ENCODE results near the gene NPFFR2. TPM values are rescaled to one million over a fixed set of nuclear protein-coding genes. Genes with fewer than 3 reads are reported as not detected.

Gene NPFFR2
- total RNA-seq, 4 donors from 2014 or later, result not detected

DNA sequence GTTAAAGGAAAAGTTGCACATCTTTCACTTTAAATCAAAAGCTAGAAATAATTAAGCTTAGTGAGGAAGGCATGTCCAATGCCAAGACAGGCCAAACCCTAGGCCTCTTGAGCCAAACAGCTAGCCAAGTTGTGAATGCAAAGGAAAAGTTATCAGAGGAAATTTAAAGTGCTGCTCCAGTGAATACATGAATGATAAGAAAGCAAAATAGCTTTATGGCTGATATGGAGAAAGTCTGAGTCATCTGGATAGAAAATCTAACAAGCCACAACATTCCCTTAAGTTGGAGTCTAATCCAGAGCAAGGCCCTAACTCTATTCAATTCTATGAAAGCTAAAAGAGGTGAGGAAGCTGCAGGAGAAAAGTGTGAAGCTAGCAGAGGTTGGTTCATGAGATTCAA is 23.8 kb downstream of the NPFFR2 start:
- Histone ChIP-seq H3K4me1 (no peaks in the 10 kb centered on the region), H3K4me3 (no peak overlapping the region), H3K27ac (no peak overlapping the region), H3K36me3 (no peaks in the 10 kb centered on the region), H3K9me3 (no peaks in the 10 kb centered on the region), H3K27me3 (no peaks in the 10 kb centered on the region)
- intact Hi-C loops (cut with DNase I; ENCODE audit: low total_unique reads), result no loop called here
- ATAC-seq, result no peak
- no peak for TF ChIP-seq POLR2A (IDR thresholded peaks at IDR 0.05)
- TF ChIP-seq, protein P1, sequence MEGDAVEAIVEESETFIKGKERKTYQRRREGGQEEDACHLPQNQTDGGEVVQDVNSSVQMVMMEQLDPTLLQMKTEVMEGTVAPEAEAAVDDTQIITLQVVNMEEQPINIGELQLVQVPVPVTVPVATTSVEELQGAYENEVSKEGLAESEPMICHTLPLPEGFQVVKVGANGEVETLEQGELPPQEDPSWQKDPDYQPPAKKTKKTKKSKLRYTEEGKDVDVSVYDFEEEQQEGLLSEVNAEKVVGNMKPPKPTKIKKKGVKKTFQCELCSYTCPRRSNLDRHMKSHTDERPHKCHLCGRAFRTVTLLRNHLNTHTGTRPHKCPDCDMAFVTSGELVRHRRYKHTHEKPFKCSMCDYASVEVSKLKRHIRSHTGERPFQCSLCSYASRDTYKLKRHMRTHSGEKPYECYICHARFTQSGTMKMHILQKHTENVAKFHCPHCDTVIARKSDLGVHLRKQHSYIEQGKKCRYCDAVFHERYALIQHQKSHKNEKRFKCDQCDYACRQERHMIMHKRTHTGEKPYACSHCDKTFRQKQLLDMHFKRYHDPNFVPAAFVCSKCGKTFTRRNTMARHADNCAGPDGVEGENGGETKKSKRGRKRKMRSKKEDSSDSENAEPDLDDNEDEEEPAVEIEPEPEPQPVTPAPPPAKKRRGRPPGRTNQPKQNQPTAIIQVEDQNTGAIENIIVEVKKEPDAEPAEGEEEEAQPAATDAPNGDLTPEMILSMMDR (IDR thresholded peaks at IDR 0.05 in 4 of 5, conservative IDR thresholded peaks at IDR 0.05 in 1 of 5), result no peak
- no peak for DNase-seq
- in situ Hi-C loops (cut with MboI; ENCODE audit: low sequenced_read_pairs in 4 of 4), result no loop called here

DNA sequence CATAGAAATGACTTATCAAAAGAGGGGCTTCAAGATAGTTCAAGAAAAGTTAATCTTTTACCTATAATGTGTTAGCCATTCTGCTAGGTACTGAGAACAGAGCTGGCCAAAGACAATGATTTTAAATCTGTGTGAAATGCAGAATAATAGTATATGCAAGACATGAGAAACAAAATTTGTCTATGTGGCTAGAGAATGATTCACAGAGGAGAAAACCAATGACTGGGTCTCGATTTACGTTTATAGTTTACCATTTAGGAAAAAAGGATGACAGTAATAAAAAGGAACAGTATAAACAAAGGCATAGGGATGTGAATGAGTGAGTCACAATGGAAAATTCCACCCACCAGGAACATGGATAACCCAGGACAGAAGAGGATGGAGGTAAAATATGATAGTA is 31.9 kb downstream of the NPFFR2 start:
- ATAC-seq, result no peak
- intact Hi-C loops (cut with DNase I; ENCODE audit: low total_unique reads), result no loop called here

DNA sequence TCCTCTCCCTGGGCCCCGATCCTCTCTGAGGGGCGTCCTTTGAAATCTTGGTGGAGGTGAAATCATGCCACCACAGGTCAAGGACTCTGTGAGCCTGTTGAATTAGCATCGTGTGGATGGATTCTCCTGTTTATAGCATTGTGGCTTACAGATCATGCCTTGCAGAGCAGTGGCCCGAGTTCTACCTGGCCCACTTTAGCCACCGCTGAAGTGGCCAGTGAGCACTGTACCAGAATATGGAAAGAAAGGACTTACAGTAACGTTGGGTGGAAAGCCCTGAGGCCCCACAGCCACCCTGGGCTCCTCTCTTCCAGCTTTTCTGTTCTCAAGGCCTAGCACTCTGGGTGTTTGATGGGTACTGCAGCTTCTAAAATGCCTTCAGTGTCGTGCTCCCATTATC is 35.3 kb downstream of the NPFFR2 start:
- intact Hi-C loops (cut with DNase I; ENCODE audit: low total_unique reads), result no loop called here
- H3K4me1 ChIP-seq, result no peaks in the 10 kb centered on the region
- no peak for TF ChIP-seq POLR2A (IDR thresholded peaks at IDR 0.05)
- TF ChIP-seq, protein P1 (IDR thresholded peaks at IDR 0.05 in 4 of 5, conservative IDR thresholded peaks at IDR 0.05 in 1 of 5), result no peak
- no peak for DNase-seq
- H3K27me3 ChIP-seq, result no peaks in the 10 kb centered on the region
- no peak overlapping the region for H3K27ac ChIP-seq
- H3K4me3 ChIP-seq, result no peak overlapping the region
- in situ Hi-C loops (cut with MboI; ENCODE audit: low sequenced_read_pairs in 4 of 4), result loop anchor here in 1 of 4 donors (10.0 kb wide), 1 partner anchor 58 kb away; no protein-coding TSS in a partner anchor
- no peaks in the 10 kb centered on the region for H3K36me3 ChIP-seq
- no peak for ATAC-seq
- no peaks in the 10 kb centered on the region for H3K9me3 ChIP-seq

More for the DNA sequence above, 31.9 kb downstream of the NPFFR2 start:
- H3K27me3 ChIP-seq, result no peaks in the 10 kb centered on the region
- no peaks in the 10 kb centered on the region for H3K4me1 ChIP-seq
- no peak overlapping the region for H3K27ac ChIP-seq
- H3K36me3 ChIP-seq, result no peaks in the 10 kb centered on the region
- no peak for DNase-seq
- H3K4me3 ChIP-seq, result no peak overlapping the region
- in situ Hi-C loops (cut with MboI; ENCODE audit: low sequenced_read_pairs in 4 of 4), result loop anchor here in 1 of 4 donors (10.0 kb wide), 1 partner anchor 61 kb away; no protein-coding TSS in a partner anchor
- no peak for TF ChIP-seq POLR2A (IDR thresholded peaks at IDR 0.05)
- TF ChIP-seq, protein P1 (IDR thresholded peaks at IDR 0.05 in 4 of 5, conservative IDR thresholded peaks at IDR 0.05 in 1 of 5), result no peak
- H3K9me3 ChIP-seq, result no peaks in the 10 kb centered on the region

DNA sequence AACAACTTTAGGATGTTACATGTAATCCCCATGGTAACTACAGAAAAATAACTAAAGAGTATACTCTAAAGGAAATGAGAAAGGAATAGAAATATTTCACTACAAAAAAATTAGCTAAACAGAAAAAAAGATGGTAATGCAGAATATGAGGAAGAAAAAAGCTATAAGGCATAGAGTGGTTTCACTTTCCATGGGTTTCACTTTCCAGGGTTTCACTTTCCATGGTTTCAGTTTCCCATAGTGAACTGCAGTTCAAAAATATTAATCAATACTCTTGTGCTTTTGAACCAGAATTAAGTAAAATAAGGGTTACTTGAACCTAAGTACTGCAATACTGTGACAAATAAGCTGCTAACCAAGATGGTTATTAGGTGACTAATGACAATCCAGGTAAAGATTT is 42.0 kb downstream of the NPFFR2 start:
- no peaks in the 10 kb centered on the region for H3K4me1 ChIP-seq
- DNase-seq, result no peak
- no peak for ATAC-seq
- H3K4me3 ChIP-seq, result no peak overlapping the region
- TF ChIP-seq POLR2A (IDR thresholded peaks at IDR 0.05), result no peak
- TF ChIP-seq, protein P1 (IDR thresholded peaks at IDR 0.05 in 4 of 5, conservative IDR thresholded peaks at IDR 0.05 in 1 of 5), result no peak
- no peaks in the 10 kb centered on the region for H3K27me3 ChIP-seq
- H3K9me3 ChIP-seq, result no peaks in the 10 kb centered on the region
- intact Hi-C loops (cut with DNase I; ENCODE audit: low total_unique reads), result no loop called here
- no peaks in the 10 kb centered on the region for H3K36me3 ChIP-seq
- in situ Hi-C loops (cut with MboI; ENCODE audit: low sequenced_read_pairs in 4 of 4), result no loop called here
- no peak overlapping the region for H3K27ac ChIP-seq

DNA sequence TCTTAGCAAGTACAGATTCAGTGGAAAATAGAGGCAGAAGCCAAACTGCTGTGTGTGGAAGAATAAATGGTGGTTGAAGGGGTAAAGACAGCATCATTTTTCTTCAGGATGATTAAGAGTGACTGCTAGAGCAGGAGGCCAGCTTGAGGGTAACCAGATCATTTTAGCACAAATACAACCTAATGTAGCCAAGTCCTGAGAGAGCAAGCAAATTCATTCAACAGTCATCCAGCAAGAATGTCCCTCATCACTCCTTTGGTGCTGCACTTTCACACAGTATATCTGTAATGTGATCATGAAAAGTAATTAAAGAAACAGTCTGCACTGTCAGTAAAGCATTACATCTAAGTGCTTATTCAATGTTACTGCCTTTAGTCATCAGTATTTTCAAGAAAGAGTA is 44.8 kb downstream of the NPFFR2 start:
- H3K4me1 ChIP-seq, result no peaks in the 10 kb centered on the region
- H3K27ac ChIP-seq, result no peak overlapping the region
- TF ChIP-seq, protein P1 (IDR thresholded peaks at IDR 0.05 in 4 of 5, conservative IDR thresholded peaks at IDR 0.05 in 1 of 5), result no peak
- TF ChIP-seq POLR2A (IDR thresholded peaks at IDR 0.05), result no peak
- no peaks in the 10 kb centered on the region for H3K9me3 ChIP-seq
- intact Hi-C loops (cut with DNase I; ENCODE audit: low total_unique reads) (no loop called here), in situ Hi-C loops (cut with MboI; ENCODE audit: low sequenced_read_pairs in 4 of 4) (no loop called here)
- H3K27me3 ChIP-seq, result no peaks in the 10 kb centered on the region
- ATAC-seq (no peak), DNase-seq (no peak)
- no peak overlapping the region for H3K4me3 ChIP-seq
- no peaks in the 10 kb centered on the region for H3K36me3 ChIP-seq
